BJ (cell line): ENCODE results near the gene KDM2A. TPM values are rescaled to one million over a fixed set of nuclear protein-coding genes. Genes with fewer than 3 reads are reported as not detected.

Experiments used
- CTCF ChIA-PET: fragments of 350-600 bp; formaldehyde crosslinking; extraction: SDS; loops from one replicate; lab custom pipeline; 2021; ENCODE audit warnings: antibody characterized with exemption, inconsistent platforms; lab: Yijun Ruan, JAX
- POLR2A ChIA-PET: fragments of 300-600 bp; sonication (Branson Sonifier 250); formaldehyde crosslinking; extraction: SDS; loops from one replicate; lab custom pipeline; 2021; ENCODE audit warnings: antibody characterized with exemption; lab: Charles Lee
- DNase-seq: peaks from one replicate; pipeline ENCODE4 v3.0.0-alpha.2; 2011; ENCODE audit warnings: low read depth
- H3K27me3 ChIP-seq: 2 replicates; pipeline ENCODE4 v1.6.0; 2011; ENCODE audit warnings: low read length; ENCODE audit not compliant: control insufficient read depth, insufficient read depth
- H3K36me3 ChIP-seq: 2 replicates; pipeline ENCODE4 v1.5.1; 2011; ENCODE audit warnings: low read length; ENCODE audit not compliant: control insufficient read depth, insufficient read depth
- H3K4me3 ChIP-seq: 2 replicates; pipeline ENCODE4 v1.5.1; 2011; ENCODE audit warnings: low read depth, mild to moderate bottlenecking, control low read depth, low read length
- CTCF ChIP-seq: IDR thresholded peaks from 2 replicates; pipeline ENCODE4 v1.5.1; 2011; ENCODE audit warnings: low read depth, mild to moderate bottlenecking, control low read depth, inconsistent platforms, low read length, moderate library complexity; ENCODE audit not compliant: insufficient read depth
- polyA plus RNA-seq: library from polyadenylated mRNA; depleted of rRNA; stranded (reverse); fragments of >200 nt; gene quantifications from 2 replicates; pipeline ENCODE4 v1.2.3, GENCODE V29; 2011; rRNA removed

Gene KDM2A
- polyA plus RNA-seq, 1 experiment = 63.5 TPM

GRCh38 chr11:67306769-67307544 is 187.9 kb downstream of the KDM2A start:
- Histone ChIP-seq H3K36me3 (peaks cover 20% of the 10 kb centered on the region), H3K27me3 (no peaks in the 10 kb centered on the region), H3K4me3 (no peak overlapping the region)
- POLR2A ChIA-PET = interaction anchor here (0.7 kb wide), 1 partner anchor 18 kb away, joined by 4 read pairs; no protein-coding TSS in a partner anchor
- CTCF ChIA-PET = interaction anchor here (1.0 to 2.6 kb wide), 2 partner anchors 11 to 225 kb away, joined by 3 to 17 read pairs; no protein-coding TSS in a partner anchor
- TF ChIP-seq CTCF = no peak
- no peak for DNase-seq

- Histone ChIP-seq H3K27me3 (no peaks in the 10 kb centered on the region), H3K4me3 (no peak overlapping the region), H3K36me3 (peaks cover 20% of the 10 kb centered on the region)
- no peak for DNase-seq
- ChIA-PET POLR2A (no interaction called here), CTCF (interaction anchor here (0.8 to 2.6 kb wide), 3 partner anchors 10 to 226 kb away, joined by 3 to 17 read pairs (median 3); no protein-coding TSS in a partner anchor)
- no peak for TF ChIP-seq CTCF
Observed at GRCh38 chr11:67307545-67308001, 188.5 kb downstream of the KDM2A start.

Other genes with a start within 250 kb of the KDM2A start
- gene PC, start 160.9 kb upstream of the KDM2A start, polyA plus RNA-seq = 6.4 and 14.3 TPM in 2 replicates
- gene C11orf86, start 144.0 kb upstream of the KDM2A start, polyA plus RNA-seq = 0.15 TPM in 1 of 2 replicates, not detected in the other
- gene SYT12, start 96.1 kb upstream of the KDM2A start, polyA plus RNA-seq = 0.13 TPM in 2 replicates
- gene RHOD, start 62.4 kb upstream of the KDM2A start, polyA plus RNA-seq = 33.7 and 42.8 TPM in 2 replicates
- 21.9 and 31.2 TPM in 2 replicates for gene GRK2, start 147.2 kb downstream of the KDM2A start, polyA plus RNA-seq
- gene ANKRD13D, start 170.0 kb downstream of the KDM2A start, polyA plus RNA-seq = 18.4 and 30.7 TPM in 2 replicates
- 19.1 and 22.1 TPM in 2 replicates for gene SSH3, start 184.3 kb downstream of the KDM2A start, polyA plus RNA-seq
- 95.6 and 119 TPM in 2 replicates for gene POLD4, start 234.3 kb downstream of the KDM2A start, polyA plus RNA-seq